AML-193 (cell line): ENCODE results near the gene SV2B.

Experiments used
- DNase-seq, 2 experiments: peaks; one replicate each; lab custom pipeline; 2025; lab: John Stamatoyannopoulos, UW

The SV2B gene

GRCh38 chr15:91271565-91272153, 171.6 kb downstream of the SV2B start:
- peak; percentile 71 to 75 for DNase-seq

- no peak for DNase-seq
Measured at GRCh38 chr15:91275844-91276243, 175.8 kb downstream of the SV2B start.

DNA sequence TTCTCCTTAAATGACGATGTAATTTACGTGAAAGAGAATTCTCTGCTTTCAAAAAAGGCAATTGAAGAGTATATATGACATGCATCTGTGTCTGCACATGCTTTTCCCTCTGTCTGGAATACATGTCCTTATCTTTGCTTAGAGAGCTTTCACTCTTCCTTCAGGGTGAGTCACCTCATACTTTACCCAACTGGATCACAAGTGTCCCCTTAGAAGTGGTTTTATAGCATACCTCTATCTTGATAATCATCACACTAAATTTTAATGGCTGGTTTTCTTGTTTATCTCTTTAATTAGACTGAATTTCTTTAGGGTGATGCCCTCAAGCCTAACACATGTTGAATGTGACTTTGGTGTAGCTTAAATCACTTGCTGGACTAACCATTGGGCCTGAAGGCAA, 178.9 kb downstream of the SV2B start:
- DNase-seq: no peak

- no peak for DNase-seq
Measured at GRCh38 chr15:91279486-91279885, 179.4 kb downstream of the SV2B start.

DNA sequence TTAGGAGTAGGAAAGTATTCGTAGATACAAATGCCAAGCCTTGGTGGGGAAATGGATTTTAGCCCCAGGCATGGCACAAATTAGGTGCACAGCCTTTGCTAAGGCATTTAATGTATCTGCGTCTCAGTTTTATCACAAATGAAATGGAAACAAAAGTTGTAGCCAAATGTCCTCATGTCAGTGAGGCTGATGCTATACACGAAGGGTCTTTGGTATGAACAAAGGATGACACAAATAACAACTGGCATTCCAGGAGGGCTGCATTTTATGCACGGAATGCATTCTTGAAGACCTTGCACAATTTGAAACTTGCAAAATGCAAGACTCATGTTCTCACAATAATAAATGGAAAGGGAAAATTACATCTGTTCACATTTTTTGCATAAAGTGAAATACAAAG, 181.9 kb downstream of the SV2B start:
- DNase-seq: no peak

GRCh38 chr15:91282486-91282885, 182.4 kb downstream of the SV2B start:
- DNase-seq: no peak

DNA sequence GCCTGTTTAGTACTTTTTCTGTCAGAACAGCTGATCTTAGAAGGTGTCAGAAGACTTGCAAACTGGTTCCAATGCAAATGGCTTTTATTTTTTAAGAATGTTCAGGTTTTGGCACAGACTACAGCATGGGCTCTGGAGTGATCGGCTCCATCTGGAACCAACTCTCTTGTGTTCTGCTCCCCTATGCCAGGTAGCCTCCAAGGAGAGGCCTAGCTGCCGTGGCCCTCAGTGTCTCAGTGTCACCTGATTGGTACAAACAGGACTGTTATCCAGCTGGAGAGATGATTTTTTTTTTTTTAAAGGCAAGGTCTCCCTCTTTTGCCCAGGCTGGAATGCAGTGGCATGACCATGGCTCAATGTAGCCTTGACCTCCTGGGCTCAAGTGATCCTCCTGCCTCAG, 183.1 kb downstream of the SV2B start:
- DNase-seq: no peak

- DNase-seq: no peak
Measured at GRCh38 chr15:91284758-91285466, 184.9 kb downstream of the SV2B start.

DNA sequence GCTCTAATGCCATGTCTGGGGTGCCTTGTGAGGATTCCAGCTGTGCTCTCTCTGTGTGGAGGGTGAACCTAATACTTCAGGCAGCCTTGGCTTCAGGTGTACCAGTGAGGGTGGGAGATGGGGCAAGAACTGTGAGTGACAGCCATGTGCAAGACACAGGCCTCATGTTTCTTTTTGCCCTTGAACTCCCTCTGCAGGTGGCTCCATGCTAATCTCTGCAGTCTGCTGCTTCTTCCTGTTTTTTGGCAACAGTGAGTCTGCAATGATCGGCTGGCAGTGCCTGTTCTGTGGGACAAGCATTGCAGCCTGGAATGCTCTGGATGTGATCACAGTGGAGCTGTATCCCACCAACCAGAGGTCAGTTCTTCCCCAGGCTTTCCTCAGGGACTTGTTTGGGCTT, 189.3 kb downstream of the SV2B start:
- DNase-seq: peak; percentile 59 to 61

- DNase-seq: no peak
Measured at GRCh38 chr15:91290553-91290952, 190.5 kb downstream of the SV2B start.

- DNase-seq: no peak
Measured at GRCh38 chr15:91291673-91292072, 191.6 kb downstream of the SV2B start.

GRCh38 chr15:91294344-91294743, 194.3 kb downstream of the SV2B start:
- no peak for DNase-seq

DNA sequence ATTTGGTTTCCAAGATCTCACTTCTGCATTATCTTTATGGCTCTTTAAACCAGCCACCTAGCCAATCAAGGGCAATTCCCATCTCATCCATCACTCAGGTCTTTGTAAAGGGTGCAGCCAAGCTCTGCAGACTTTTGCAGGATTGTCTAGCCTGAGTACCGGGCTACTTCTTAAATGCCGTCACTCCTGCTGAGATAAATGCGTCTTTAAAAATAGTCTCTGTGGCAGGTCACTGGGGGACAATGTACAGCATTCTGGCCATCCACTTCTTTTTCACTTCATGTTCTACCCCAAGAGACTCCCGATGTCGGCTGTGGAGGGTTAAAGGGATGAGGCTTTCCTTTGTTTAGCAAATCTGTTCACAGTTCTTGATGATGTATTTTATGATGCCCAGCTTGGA, 194.7 kb downstream of the SV2B start:
- no peak for DNase-seq

- no peak for DNase-seq
Measured at GRCh38 chr15:91298101-91298500, 198.0 kb downstream of the SV2B start.

DNA sequence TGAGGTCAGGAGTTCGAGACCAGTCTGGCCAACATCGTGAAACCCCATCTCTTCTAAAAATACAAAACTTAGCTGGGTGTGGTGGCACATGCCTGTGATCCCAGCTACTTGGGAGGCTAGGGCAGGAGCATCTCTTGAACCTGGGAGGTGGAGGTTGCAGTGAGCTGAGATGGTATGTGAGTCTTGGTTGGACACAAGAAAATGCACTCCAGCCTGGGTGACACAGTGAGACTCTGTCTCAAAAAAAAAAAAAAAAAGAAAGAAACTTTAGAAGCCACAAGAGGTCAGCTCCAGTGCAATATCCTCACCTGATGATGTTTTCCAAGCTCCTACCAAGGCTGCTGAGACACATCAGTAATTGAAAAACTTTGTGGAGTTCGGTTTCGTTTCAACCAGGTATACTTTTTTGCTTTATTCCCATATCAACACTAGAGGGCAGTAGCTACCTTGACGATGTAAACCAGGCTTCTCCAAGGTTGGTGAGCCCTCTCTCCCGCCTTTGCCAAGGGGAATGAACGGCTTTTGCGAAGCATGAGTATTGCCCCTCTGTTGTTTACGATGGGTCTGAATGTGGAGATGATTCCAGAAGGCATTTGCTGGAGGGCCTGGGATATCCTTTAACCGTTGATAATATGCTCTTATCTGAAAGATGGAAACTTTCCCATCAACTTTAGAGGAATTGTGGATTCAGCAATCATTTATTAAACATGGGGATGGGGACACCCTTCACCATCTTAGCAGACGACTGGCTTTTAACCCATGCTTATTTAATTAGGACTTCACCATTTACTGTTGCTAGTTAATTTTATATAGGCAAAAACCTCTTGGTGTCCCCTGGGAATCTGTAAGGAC, 202.8 kb downstream of the SV2B start:
- peak; percentile 66 to 68 for DNase-seq

- DNase-seq: no peak
Measured at GRCh38 chr15:91304210-91304609, 204.2 kb downstream of the SV2B start.

DNA sequence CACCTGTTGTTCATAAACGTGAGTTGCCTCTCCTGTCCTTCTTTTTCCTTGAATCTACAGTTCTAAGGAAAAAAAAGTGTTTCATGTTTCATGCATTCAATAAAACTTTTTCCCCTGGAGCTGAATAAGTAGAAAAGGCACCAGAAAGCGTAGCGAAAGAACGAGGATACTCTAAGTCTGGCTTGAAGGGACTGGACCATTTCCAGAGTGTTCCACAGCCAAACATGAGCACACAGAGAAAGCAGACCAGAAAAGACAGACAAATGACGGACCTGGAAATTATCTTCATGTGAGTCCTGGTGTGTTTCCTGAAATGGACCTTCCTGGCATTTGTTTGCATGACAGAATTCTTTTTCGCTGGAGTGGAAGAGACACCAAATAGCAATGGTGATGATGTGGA, 204.7 kb downstream of the SV2B start:
- DNase-seq: no peak

GRCh38 chr15:91306144-91306543, 206.1 kb downstream of the SV2B start:
- DNase-seq: no peak

DNA sequence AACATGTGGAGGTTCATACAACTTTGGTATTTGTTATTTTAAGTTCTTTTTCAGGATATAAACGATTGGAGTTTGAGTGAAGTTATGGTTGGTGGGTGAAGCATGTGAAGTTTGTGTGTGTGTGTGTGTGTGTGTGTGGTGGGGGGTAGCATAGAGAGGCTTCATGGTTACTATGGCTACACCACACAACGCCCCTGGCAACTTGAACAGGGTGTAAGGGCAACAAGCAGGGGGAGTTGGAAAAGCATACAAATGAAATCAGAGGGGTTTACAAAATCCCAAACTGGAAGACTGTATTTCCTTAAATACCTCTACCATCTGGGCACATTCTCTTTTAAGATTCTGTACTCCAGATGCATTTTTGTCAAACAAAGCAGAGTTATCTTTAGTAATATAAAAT, 207.5 kb downstream of the SV2B start:
- no peak for DNase-seq

GRCh38 chr15:91308199-91308598, 208.1 kb downstream of the SV2B start:
- DNase-seq: peak; percentile 93 to 96

GRCh38 chr15:91308855-91309254, 208.8 kb downstream of the SV2B start:
- no peak for DNase-seq

- DNase-seq: peak; percentile 72 to 73
Measured at GRCh38 chr15:91311986-91312385, 211.9 kb downstream of the SV2B start.

GRCh38 chr15:91316126-91316525, 216.1 kb downstream of the SV2B start:
- DNase-seq: no peak
